HepG2 (cell line): Measurements from ENCODE around the gene ITGB2. TPM values are rescaled to one million over a fixed set of nuclear protein-coding genes. Genes with fewer than 3 reads are reported as not detected.

Experiments used
- AGO1 ChIP-seq: fragments of 200-400 bp; formaldehyde crosslinking; IDR thresholded peaks from 2 replicates; pipeline ENCODE4 v1.6.1; 2017; ENCODE audit warnings: mild to moderate bottlenecking, low read depth, low read length, moderate library complexity; ENCODE audit not compliant: poor library complexity, severe bottlenecking
- ATF3 ChIP-seq: sonication (generic); formaldehyde crosslinking; IDR thresholded peaks from 2 replicates; pipeline ENCODE4 v1.4.0; 2020; ENCODE audit warnings: missing genetic modification reagents
- CCDC6 ChIP-seq: sonication (generic); formaldehyde crosslinking; IDR thresholded peaks from 2 replicates; pipeline ENCODE4 v1.8.1; 2022; ENCODE audit warnings: mild to moderate bottlenecking, missing genetic modification reagents, moderate library complexity
- CTCF ChIP-seq: sonication (generic); formaldehyde crosslinking; IDR thresholded peaks from 2 replicates; pipeline ENCODE4 v1.5.0; 2020; ENCODE audit warnings: mild to moderate bottlenecking, missing genetic modification reagents, moderate library complexity
- ELF3 ChIP-seq: IDR thresholded peaks from 2 replicates; pipeline ENCODE4 v1.6.1; 2016; ENCODE audit warnings: missing genetic modification reagents, missing compliant biosample characterization
- HOXA3 ChIP-seq: sonication (generic); formaldehyde crosslinking; IDR thresholded peaks from 2 replicates; pipeline ENCODE4 v1.5.0; 2020; ENCODE audit warnings: missing genetic modification reagents
- KLF6 ChIP-seq: IDR thresholded peaks from 2 replicates; pipeline ENCODE4 v1.8.0; 2016; ENCODE audit warnings: missing biosample characterization, missing genetic modification reagents
- MTA1 ChIP-seq: sonication (generic); formaldehyde crosslinking; IDR thresholded peaks from 2 replicates; pipeline ENCODE4 v1.4.0; 2020; ENCODE audit warnings: missing genetic modification reagents, mild to moderate bottlenecking, borderline replicate concordance
- MXD1 ChIP-seq: sonication (generic); formaldehyde crosslinking; IDR thresholded peaks from 2 replicates; pipeline ENCODE4 v1.4.0; 2020; ENCODE audit warnings: mild to moderate bottlenecking, missing genetic modification reagents
- PAXIP1 ChIP-seq: sonication (generic); formaldehyde crosslinking; conservative IDR thresholded peaks from 2 replicates; pipeline ENCODE4 v1.4.0; 2020; ENCODE audit warnings: mild to moderate bottlenecking, missing genetic modification reagents, moderate library complexity
- UBTF ChIP-seq: sonication (generic); formaldehyde crosslinking; IDR thresholded peaks from 2 replicates; pipeline ENCODE4 v1.4.0; 2020; ENCODE audit warnings: mild to moderate bottlenecking, missing genetic modification reagents
- ZBTB46 ChIP-seq: sonication (generic); formaldehyde crosslinking; IDR thresholded peaks from 2 replicates; pipeline ENCODE4 v1.4.0; 2020; ENCODE audit warnings: mild to moderate bottlenecking, missing genetic modification reagents, borderline replicate concordance
- ZFX ChIP-seq: sonication (generic); formaldehyde crosslinking; IDR thresholded peaks from 2 replicates; pipeline ENCODE4 v1.4.0; 2020; ENCODE audit warnings: mild to moderate bottlenecking, low read depth, missing genetic modification reagents, moderate library complexity
- ZNF331 ChIP-seq: sonication (generic); formaldehyde crosslinking; IDR thresholded peaks from 2 replicates; pipeline ENCODE4 v1.4.0; 2020; ENCODE audit warnings: missing genetic modification reagents
- ZNF740 ChIP-seq: sonication (generic); formaldehyde crosslinking; IDR thresholded peaks from 2 replicates; pipeline ENCODE4 v1.4.0; 2020; ENCODE audit warnings: missing genetic modification reagents
- ZNF772 ChIP-seq: sonication (generic); formaldehyde crosslinking; IDR thresholded peaks from 2 replicates; pipeline ENCODE4 v1.5.0; 2020; ENCODE audit warnings: mild to moderate bottlenecking, missing genetic modification reagents
- polyA plus RNA-seq, 8 experiments: library from polyadenylated mRNA; depleted of rRNA in 3 of 8; stranded (reverse) in 7 of 8; unstranded in 1 of 8; fragments of >200 nt; fragmentation: Illumina TruSeq in 4 of 8; extraction: Trizol in 4 of 8; gene quantifications; 2 replicates each; pipeline versions ENCODE4 v1.2.1 to v1.2.3, GENCODE V29; 2011 to 2016; ENCODE audit warnings: low read depth in 4 of 8, missing spikeins in 1 of 8, mixed read lengths in 1 of 8; ENCODE audit not compliant: insufficient read depth in 1 of 8
- total RNA-seq, 5 experiments: library from RNA; depleted of rRNA; stranded (reverse); fragments of >200 nt; fragmentation: Illumina TruSeq; extraction: Trizol; gene quantifications; 2 replicates each; pipeline ENCODE4 v1.2.3, GENCODE V29; 2016; ENCODE audit warnings: low read depth in 1 of 5

Gene ITGB2
- total and polyA plus RNA-seq, 2 of the 13 experiments (the other 11 are each of a cell fraction or from before 2014, with no cell fraction given), result 4.2 to 18.0 TPM

GRCh38 chr21:44846485-44847260 lies 74.0 kb downstream of the ITGB2 start (continued):
- TF ChIP-seq AGO1 (peak; percentile 92), MTA1 (CRISPR knock-in tag) (0 out of 2 replicates have a peak, but pooled peaks have one; percentile 19), UBTF (CRISPR knock-in tag) (peak; percentile 10; the same call in 1 of the 2 replicates), ZNF740 (CRISPR knock-in tag) (no peak), ELF3 (peak; percentile 30; the same call in 1 of the 2 replicates), HOXA3 (no peak; the same call in 1 of the 2 replicates), KLF6 (CRISPR knock-in tag) (0 out of 2 replicates have a peak, but pooled peaks have one; percentile 11), PAXIP1 (CRISPR knock-in tag) (peak; percentile 39; the same call in 1 of the 2 replicates), ZFX (CRISPR knock-in tag) (peak; percentile 68), ZBTB46 (CRISPR knock-in tag) (peak; percentile 79; the same call in 1 of the 2 replicates), ZNF772 (peak; percentile 22; the same call in 1 of the 2 replicates), CCDC6 (CRISPR knock-in tag) (0 out of 2 replicates have a peak, but pooled peaks have one; percentile 55), ZNF331 (CRISPR knock-in tag) (peak; percentile 31; the same call in 1 of the 2 replicates), ATF3 (CRISPR knock-in tag) (0 out of 2 replicates have a peak, but pooled peaks have one; percentile 20), CTCF (CRISPR knock-in tag) (peak; percentile 43; the same call in 1 of the 2 replicates), MXD1 (CRISPR knock-in tag) (peak; percentile 38; the same call in 1 of the 2 replicates)
